Testis (tissue), 2 donors: Measurements from ENCODE around the gene ATP10A.

ENCODE experiments used
- POLR2A ChIP-seq: fragments of 450-650 bp; IDR thresholded peaks from one replicate; pipeline ENCODE4 v1.6.1; 2017; ENCODE audit warnings: antibody characterized with exemption, mild to moderate bottlenecking, moderate library complexity
- TF ChIP-seq, protein P1 (sequence below), 3 experiments: fragments of 450-650 bp in 2 of 3; fragments of 200-600 bp in 1 of 3; sonication (generic) in 1 of 3; IDR thresholded peaks; one replicate each; pipeline ENCODE4 v1.5.1; 2016 to 2019; ENCODE audit warnings: antibody characterized with exemption in 3 of 3, mild to moderate bottlenecking in 2 of 3, moderate library complexity in 1 of 3

DNA sequence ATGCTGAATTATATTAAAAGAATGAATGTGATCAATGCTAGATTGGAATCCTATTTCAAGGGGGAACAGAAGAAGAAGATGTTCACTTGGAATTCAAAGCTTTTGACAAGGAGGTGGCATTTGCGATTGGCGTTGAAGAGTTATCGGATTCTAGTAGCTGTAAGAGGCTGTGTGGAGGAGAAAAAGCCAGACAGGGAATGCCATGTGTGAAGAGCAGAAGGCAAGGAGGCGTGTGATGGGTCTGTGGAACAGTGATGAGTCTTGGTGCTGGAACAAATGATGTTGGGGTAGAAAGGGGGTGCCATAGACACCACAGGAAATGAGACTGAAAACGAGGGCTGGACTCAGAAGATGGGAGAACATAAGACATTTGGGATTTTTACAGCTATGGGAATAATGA, 30.5 kb upstream of the ATP10A start:
- TF ChIP-seq, protein P1, sequence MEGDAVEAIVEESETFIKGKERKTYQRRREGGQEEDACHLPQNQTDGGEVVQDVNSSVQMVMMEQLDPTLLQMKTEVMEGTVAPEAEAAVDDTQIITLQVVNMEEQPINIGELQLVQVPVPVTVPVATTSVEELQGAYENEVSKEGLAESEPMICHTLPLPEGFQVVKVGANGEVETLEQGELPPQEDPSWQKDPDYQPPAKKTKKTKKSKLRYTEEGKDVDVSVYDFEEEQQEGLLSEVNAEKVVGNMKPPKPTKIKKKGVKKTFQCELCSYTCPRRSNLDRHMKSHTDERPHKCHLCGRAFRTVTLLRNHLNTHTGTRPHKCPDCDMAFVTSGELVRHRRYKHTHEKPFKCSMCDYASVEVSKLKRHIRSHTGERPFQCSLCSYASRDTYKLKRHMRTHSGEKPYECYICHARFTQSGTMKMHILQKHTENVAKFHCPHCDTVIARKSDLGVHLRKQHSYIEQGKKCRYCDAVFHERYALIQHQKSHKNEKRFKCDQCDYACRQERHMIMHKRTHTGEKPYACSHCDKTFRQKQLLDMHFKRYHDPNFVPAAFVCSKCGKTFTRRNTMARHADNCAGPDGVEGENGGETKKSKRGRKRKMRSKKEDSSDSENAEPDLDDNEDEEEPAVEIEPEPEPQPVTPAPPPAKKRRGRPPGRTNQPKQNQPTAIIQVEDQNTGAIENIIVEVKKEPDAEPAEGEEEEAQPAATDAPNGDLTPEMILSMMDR (IDR thresholded peaks at IDR 0.05) = no peak
- TF ChIP-seq POLR2A = no peak
